ENCODE measurements around the gene PRELID3B. TPM values are rescaled to one million over a fixed set of nuclear protein-coding genes. Genes with fewer than 3 reads are reported as not detected.

PRELID3B gene
- total and polyA plus RNA-seq, 2 of the 13 experiments (the other 11 are each of a cell fraction or from before 2014, with no cell fraction given), result 23.3 to 42.6 TPM

- peak; percentile 47 for TF ChIP-seq ZNF407 (CRISPR knock-in tag; IDR thresholded peaks at IDR 0.05; ENCODE audit: not compliant biosample characterization)
- no peak for TF ChIP-seq DNMT1 (CRISPR knock-in tag; IDR thresholded peaks at IDR 0.05)
- Histone ChIP-seq H3K27me3 (ENCODE audit: control insufficient read depth in 1 of 2, insufficient read depth in 2 of 2, low read length in 2 of 2) (no peaks in the 10 kb centered on the region), H3K4me1 (ENCODE audit: insufficient read depth, low read length) (peaks cover 68% of the 10 kb centered on the region), H3K27ac (ENCODE audit: extremely low read length, insufficient read depth, low read length) (peak overlapping the region; percentile 7), H3K36me3 (replicated peaks in 1 of 2; ENCODE audit: control insufficient read depth in 1 of 2, insufficient read depth in 2 of 2, low read length in 2 of 2) (peaks cover 53 to 74% of the 10 kb centered on the region in 2 experiments), H3K9ac (ENCODE audit: insufficient read depth, low read depth, low read length) (no peak overlapping the region), H2AFZ (ENCODE audit: low read length) (no peak overlapping the region), H4K20me1 (ENCODE audit: insufficient read depth, low read length) (no peaks in the 10 kb centered on the region), H3K4me3 (replicated peaks in 1 of 3; ENCODE audit: insufficient read depth in 1 of 3, low read depth in 2 of 3, low read length in 3 of 3) (no peak overlapping the region), H3K9me3 (ENCODE audit: low read length) (no peaks in the 10 kb centered on the region), H3K79me2 (ENCODE audit: insufficient read depth, low read length) (no peaks in the 10 kb centered on the region), H3K4me2 (ENCODE audit: low read depth, low read length) (no peak overlapping the region)
- FAIRE-seq (no peak), DNase-seq (ENCODE audit: low spot score) (no peak), ATAC-seq (no peak)
- CTCF ChIA-PET (ENCODE audit: low intra/inter-chr PET ratio, low total read pairs), result no interaction called here
- in situ Hi-C loops (cut with HindIII; ENCODE audit: extremely low pct_ligation_motif_present, low pct_unique_long_range_greater_than_20kb), result no loop called here
- WGBS (ENCODE audit: low lambda C conversion rate), result 94% methylated on average over 3 of the region's 3 CpGs
- BruUV-seq (replicated peaks), result no TSS peak
- POLR2A ChIA-PET, result interaction anchor here (0.9 to 2.4 kb wide), 7 partner anchors 9 to 103 kb away, joined by 3 to 11 read pairs (median 6); partner anchors contain the start of gene ATP5F1E
- intact Hi-C loops (cut with micrococcal nuclease; ENCODE audit: unreplicated experiment), result no loop called here
Measured at GRCh38 chr20:58992911-58993310, 49.7 kb downstream of the PRELID3B start.

Data from HepG2 (cell line).